ENCODE measurements around the gene AASDH.
A peak's percentile ranks its signal among the peaks of the same experiment; 100 is the strongest.

AASDH gene

DNA sequence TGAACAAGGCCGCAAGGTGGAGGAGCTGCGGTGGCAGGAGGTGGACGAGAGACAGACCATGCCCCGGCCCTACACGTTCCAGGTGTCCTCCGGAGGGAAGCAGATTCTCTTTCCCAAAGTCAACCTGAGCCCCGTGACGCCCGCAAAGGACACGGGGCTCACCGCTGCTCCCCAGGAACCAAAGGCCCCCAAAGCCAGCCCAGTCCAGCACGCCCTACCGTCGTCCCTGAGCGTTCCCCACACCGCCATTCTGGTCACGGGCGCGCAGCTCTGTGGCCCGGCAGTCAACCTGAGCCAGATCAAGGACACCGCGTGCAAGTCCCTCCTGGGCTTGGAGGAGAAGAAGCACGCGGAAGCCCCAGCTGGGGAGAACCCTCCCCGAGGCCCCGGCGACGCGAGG lies 72.2 kb downstream of the AASDH start:
- DNase-seq: no peak

DNA sequence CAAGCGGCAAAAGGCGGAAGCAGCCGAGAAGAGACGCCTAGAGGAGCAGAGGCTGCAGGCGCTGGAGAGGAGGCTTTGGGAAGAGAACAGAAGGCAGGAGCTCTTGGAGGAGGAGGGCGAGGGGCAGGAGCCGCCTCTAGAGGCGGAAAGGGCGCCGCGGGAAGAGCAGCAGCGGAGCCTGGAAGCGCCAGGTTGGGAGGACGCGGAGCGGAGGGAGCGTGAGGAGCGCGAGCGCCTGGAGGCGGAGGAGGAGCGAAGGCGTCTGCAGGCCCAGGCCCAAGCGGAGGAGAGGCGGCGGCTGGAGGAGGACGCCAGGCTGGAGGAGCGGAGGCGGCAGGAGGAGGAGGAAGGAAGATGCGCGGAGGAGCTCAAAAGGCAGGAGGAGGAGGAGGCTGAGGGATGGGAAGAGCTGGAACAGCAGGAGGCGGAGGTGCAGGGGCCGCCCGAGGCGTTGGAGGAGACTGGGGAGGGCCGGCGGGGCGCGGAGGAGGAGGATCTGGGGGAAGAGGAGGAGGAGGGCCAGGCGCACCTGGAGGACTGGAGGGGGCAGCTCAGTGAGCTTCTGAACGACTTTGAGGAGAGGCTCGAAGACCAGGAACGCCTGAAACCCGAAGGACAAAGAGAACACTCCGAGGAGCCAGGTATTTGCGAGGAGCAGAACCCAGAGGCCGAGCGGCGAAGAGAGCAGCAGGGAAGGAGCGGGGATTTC lies 72.9 kb downstream of the AASDH start:
- no peak for DNase-seq

DNA sequence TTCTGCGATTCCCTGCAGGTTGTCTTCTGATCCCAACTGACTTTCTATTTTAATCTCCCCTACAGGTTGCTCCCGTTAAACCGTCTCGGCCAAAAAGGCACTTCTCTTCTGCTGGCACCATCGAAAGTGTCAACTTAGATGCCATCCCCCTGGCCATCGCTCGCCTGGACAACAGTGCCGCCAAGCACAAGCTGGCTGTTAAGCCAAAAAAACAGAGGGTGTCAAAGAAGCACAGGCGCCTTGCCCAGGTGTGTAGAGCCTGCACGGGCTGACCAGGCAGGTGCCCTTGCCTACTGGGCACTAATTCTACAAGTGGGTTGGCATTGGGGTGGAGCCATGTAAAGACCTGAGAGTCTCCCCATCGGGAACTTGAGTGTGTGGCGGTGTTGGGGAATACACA lies 74.2 kb downstream of the AASDH start:
- DNase-seq: no peak

DNA sequence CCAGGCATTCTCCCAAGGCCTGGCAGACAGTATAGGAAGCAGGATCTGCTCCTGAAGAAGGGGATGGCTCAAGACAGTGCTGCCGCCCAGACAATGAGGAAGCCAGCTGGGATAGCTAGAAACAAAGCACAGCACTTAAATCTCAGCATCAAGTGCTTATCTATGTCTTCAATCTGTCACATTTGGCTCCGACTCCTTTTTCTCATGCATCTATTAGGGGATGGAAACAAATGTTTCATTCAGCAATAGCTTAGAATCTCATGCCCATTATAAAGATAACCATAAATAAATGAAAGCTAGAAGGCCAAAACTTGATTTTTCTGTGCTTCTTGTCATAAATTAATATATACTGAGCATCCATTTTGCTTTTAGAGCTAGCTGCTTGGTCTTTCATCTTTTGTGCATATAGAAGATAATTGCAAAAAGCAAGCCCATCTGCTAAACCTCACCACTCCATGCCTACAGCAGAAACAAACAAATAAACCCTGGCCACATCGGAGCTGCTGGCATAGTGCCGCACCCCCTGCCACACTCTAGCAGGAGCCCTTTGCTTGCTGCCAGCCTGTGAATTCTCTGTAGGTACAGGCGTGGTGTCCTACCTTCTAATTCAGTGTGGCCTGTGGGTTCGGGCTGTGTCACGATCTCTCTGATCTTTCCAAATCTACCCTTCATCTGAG lies 75.9 kb downstream of the AASDH start:
- no peak for DNase-seq

DNA sequence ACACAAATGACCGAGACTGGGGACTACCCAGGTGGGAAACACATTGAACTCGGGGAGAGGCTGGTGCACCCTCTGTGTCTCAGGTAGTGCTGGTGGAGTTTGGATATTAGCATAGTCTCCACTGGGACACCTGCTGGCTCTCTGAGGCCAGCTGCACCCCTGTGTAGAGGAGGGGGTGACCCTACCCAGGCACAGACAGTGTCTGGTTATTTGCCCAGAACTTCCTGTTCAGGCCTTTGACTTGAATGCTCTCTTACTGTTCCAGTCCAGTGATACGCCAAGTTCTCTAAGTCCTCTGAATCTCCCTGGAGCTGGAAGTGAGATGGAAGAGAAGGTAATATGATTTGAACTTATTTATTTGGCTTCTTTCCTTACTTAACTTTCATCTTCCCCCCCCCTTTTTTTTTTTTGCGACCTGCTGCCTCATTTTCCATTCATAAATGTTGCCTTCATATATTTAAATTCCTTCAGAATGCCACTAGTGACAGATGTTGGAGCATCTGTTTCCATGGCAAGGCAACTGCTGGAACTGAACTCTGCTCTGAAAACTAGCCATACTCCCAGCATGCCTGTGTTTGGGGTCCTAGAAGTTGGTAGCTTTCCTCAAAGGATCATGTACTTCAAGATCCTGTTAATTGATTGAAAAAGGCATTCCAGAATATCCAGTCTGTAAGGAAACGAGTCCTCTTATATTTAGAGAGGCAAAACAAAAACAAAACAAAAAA lies 76.7 kb downstream of the AASDH start:
- DNase-seq: no peak

DNA sequence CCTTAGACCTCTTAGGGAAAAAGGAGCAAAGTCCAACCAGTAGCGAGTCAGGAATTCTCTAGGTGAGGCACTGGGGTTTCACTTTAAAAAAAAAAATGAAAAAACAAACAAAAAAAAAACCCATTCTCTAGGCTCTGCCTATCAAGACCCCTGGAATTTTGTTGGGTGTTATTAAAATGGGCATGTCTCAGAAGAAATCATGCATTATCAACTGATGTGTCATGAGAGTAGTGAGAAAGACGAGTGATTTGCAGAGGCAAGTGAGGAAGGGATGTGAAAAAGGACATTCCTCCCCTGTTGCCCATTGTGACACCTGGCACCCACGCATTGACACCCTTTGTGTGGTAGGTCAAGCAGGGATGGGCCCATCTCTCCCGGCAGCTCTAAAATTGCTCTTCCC lies 78.9 kb downstream of the AASDH start:
- no peak for DNase-seq

DNA sequence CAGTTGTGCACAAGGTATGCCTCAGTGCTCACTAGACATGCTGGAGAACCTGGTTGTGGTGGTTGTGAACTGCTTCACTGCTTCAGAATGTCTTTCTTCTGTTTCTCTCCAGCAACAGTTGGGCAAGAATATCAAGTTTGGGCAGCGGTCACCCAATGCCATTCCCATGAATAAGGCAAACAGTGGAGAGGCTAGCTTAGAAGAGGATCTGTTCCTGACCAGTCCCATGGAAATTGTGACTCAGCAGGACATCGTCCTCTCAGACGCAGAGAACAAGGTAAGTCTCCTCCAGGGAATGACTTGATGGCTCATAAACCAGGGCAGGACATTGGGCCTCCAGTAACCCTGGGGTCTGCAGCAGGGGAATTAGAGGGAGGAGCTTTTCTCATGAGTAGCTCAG lies 79.9 kb downstream of the AASDH start:
- DNase-seq: no peak

DNA sequence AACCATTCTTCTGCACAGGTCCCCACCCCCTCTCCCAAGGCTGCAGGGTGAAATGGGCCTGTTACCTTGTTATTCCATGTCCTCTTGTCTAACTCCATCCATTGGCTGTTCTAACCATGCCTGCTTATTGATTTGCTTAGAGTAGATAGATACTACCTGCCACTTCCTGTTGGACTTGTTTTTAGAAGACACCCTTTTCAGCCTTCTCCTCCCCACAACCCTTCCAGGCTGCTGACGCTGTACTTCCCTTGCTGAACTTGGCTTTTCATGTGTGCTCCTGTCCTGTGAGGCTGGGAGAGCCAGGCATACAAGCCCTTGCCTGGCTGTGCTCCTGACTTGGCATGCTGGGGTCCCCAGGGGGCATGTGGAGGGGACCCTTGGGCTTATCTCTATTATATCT lies 81.9 kb downstream of the AASDH start:
- no peak for DNase-seq

DNA sequence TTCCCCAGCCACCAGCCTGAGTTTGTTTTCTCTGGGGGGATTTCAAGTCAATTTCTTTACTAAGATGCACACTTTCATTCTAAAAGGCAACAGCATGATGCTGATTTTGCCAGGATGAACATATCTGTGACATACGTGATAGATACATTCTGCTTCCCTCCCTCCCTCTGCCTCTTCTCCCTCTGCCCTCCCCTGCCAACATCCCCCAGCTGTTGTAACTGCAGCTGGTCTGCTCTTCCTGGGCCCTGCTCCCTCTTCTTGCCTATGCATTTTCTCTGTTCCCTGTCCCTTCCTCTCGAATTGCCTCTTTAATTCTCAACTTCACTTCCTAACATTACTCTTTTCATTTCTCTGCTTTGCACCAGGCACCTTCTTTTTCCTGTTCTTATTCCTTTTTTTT lies 83.4 kb downstream of the AASDH start:
- no peak for DNase-seq

DNA sequence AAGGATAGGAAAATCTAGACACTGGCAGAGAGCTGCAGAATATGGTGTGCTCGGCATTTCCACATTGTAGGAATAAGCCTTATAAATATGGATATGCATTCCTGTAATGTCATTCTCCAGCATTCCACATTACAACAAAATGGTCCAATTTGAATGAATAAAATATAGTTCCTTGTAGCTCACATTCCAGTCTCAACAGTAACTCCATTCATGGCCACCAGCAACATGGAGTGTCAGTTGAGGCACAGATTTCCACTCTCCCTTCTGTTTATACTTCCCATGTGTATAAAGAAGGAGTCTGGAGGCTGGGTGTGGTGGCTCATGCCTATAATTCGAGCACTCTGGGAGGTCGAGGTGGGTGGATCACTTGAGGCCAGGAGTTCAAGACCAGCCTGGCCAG lies 84.5 kb downstream of the AASDH start:
- no peak for DNase-seq

DNA sequence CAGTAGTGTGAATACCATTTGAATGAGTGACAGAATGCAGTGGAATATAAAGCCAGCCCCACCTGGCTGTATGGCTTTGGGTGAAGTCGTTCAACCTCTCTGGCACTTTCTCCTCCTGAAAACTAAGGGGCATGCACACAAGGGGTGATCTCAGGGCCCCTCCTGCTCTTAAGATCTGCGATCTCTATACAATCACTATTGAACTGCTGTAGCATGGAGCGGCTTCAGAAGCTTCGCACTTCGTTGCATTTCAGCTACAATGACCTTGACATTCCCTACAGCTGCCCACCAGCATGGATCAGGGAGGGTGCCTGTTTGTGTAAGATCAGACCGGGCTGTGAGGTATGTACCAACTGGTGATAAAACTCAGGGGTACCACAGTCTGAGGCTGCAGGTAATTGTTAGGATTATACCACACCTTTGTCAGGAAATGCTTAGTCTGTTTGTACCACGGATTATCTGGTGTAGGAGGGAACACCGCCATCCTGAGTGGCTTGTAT lies 85.2 kb downstream of the AASDH start:
- DNase-seq: no peak

DNA sequence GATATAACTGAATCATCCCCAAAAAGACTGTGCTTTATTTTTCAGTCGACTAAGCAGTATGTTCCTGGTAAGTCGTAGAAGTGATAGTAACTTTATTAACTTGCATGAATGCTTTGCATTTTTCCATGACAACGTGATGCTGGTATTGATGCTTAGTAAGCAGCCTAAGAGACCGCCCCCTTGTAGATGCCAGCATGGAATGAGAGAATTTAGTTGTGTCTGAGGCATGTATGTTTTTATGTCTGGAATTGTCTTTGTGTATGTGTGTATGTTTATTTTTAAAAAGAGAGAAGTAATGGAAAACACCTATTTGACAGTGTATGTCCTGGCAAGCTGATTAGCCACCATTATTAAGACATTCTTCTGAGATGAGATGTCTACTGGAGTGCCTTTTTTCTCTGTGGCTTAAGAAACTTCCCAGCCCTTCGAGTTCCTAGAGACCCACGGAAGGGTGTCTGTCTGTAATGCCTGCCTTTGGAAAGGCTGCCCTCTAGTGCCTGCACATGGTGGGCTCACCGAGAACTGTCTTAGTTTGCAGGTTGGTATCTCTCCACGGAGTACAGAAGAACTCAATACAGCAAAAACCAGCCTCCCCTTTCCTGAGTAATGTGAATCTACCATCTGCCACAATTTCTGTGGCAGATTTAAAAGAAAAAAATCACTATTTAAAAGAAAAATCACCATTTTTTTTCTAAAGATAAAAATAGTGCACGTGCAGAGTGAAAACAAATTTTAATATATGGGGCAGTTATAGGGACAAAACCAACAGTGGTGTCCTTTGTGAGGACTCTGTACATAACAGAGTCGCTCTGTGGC lies 85.9 kb downstream of the AASDH start:
- DNase-seq: peak; percentile 4

DNA sequence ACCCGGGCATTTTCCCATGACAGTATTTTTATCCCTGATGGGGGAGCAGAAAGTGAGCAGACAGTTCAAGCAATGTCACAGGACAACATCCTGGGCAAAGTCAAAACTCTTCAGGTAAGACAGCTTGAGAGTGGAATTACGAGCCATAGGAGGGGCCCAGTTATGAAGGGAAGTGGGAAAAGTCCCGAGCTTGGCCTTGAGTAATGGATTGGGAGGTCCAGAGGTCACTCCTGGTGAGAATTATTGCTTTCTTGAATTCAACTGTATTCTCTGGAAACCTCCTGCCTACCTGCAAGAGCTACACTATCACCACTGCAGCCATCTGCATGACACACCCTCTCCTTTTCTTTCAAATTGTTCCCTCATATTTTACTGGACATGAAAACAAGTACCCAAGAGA lies 89.1 kb downstream of the AASDH start:
- no peak for DNase-seq

DNA sequence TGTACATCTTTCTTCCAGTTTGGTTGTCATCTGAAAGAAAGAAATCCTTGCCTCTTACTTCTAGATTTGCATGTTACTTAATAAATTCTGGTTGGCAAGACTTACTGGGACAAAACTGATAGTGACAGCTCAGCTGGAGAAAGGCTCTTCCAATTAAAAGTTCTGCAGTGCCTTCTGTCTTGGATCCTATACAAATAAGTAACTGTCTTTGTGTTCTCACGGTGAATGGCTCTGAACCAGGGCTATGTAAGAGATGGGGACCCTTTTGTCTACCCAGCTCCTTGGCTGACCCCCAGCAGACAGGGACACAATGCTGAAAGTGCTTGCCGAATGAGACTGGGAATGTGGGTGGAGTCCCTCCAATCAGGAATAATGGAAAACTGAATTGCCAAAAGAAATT lies 89.5 kb downstream of the AASDH start:
- no peak for DNase-seq

DNA sequence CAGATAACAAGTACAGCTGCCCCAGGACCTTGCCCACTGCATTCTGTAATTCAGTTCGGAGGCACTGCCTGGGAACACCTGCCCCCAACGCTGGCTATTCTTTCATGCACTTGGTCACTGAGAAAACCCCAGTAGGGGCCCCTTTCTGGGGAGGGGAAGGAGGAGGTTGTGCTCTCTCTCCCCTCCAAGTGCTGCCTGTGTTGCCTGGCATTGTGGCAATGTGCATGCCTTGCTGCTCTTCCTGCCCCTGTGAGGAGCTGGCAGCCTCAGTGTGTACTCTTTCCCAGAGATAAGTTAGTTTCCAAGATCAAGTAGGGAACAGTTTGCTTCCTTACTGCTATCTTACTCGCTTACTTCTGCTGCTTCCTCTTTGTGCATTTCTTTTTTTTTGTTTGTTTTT lies 90.8 kb downstream of the AASDH start:
- no peak for DNase-seq

DNA sequence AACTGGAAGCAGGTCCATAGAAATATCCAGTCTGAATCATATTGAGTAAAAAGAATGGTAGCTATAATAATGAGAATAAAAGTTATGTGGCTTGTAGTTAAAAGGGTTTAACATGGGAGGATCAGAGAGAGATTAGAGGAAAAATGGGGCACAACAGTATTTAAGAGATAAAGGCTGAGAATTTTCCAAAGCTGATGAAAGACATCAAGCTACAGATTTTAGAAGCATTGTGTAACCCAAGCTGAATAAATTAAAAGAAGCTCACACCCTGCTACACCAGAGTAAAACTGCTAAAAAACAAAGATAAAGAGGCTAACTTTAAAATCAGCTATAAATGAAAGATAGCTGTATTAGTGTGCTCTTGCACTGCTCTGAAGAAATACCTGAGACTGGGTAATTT lies 94.2 kb downstream of the AASDH start:
- DNase-seq: no peak

DNA sequence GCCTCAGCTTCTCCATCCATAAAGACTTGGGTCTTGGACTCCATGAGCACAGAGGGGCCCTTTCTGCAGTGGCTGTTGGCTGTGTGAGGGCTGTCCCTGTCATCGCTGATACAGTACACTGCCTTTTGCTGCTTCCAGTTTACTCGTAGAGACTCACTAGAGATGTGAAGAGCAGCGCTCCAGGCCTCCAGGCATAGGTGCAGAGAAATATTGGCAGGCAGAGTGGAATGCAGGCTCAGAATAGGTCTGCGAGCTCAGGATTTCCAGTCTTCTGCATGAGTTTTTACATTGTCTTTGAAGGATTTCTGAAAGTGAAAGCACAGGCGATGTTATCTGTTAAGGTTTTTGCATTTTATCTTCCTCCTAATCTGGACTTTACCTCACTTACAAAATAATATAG lies 97.4 kb downstream of the AASDH start:
- no peak for DNase-seq

DNA sequence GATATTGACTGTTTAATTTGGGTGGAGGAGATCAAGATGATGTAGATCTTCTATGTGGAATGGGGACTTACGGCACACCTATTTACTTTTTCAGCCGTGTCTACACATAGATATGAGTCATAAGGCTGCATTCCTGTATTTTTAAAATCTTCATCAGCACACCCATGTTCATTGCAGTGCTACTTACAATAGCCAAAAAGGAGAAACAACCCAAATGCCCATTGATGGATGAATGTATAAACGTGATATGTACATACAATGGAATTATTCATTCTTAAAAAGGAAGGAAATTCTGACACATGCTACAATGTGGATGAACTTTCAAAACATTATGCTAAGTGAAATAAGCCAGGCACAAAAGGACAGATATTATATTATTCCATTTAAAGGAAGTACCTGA lies 98.6 kb downstream of the AASDH start:
- no peak for DNase-seq

All from NK-92 treated with Interleukin-12 subunit alpha and Interleukin-12 subunit beta, amount 100 ng/mL, for 24 hours (cell line).